ENCODE results near the gene CAPRIN1. TPM values are rescaled to one million over a fixed set of nuclear protein-coding genes. Genes with fewer than 3 reads are reported as not detected.

The CAPRIN1 gene
- total RNA-seq, 1 donor = 225 TPM

DNA sequence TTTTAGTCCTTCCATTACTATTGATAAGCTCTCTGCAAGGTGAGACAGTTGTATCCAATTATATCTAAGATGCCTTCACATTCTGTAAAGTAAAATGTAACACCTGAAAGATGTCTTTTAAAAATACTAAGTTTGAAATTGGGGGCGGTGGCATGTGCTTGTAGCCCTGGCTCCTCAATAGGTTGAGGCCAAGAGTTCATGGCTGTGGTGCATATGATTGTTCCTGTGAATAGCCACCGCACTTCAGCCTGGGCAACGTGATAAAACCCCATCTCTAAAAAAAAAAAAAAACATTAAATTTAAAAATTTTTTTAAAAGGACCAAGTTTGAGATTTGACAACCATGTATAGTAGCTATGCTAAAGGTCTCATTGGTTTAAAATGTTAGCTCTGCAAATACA is 20.5 kb downstream of the CAPRIN1 start:
- H3K36me3 ChIP-seq (ENCODE audit: insufficient read depth, low read length) = peaks cover 56% of the 10 kb centered on the region
- no peak for DNase-seq (ENCODE audit: insufficient read length, low spot score, missing footprints)
- peaks cover 86% of the 10 kb centered on the region for H4K20me1 ChIP-seq (ENCODE audit: insufficient read depth, low read length)
- H3K4me3 ChIP-seq (ENCODE audit: insufficient read depth, low read length) = no peak overlapping the region
- TF ChIP-seq, protein P1, sequence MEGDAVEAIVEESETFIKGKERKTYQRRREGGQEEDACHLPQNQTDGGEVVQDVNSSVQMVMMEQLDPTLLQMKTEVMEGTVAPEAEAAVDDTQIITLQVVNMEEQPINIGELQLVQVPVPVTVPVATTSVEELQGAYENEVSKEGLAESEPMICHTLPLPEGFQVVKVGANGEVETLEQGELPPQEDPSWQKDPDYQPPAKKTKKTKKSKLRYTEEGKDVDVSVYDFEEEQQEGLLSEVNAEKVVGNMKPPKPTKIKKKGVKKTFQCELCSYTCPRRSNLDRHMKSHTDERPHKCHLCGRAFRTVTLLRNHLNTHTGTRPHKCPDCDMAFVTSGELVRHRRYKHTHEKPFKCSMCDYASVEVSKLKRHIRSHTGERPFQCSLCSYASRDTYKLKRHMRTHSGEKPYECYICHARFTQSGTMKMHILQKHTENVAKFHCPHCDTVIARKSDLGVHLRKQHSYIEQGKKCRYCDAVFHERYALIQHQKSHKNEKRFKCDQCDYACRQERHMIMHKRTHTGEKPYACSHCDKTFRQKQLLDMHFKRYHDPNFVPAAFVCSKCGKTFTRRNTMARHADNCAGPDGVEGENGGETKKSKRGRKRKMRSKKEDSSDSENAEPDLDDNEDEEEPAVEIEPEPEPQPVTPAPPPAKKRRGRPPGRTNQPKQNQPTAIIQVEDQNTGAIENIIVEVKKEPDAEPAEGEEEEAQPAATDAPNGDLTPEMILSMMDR (IDR thresholded peaks at IDR 0.05; ENCODE audit: extremely low read depth, low read depth, low read length) = no peak
- no peak overlapping the region for H2AFZ ChIP-seq (ENCODE audit: low read length)
- no peak overlapping the region for H3K4me2 ChIP-seq (ENCODE audit: insufficient read depth, low read length)
- no peak overlapping the region for H3K27ac ChIP-seq (ENCODE audit: low read depth, low read length)
- H3K9me3 ChIP-seq (ENCODE audit: low read depth, low read length) = no peaks in the 10 kb centered on the region
- H3K4me1 ChIP-seq (ENCODE audit: insufficient read depth, low read length) = peaks cover 36% of the 10 kb centered on the region
- H3K27me3 ChIP-seq (ENCODE audit: insufficient read depth, low read length) = no peaks in the 10 kb centered on the region
- H3K79me2 ChIP-seq (ENCODE audit: insufficient read depth, low read length) = peaks cover 87% of the 10 kb centered on the region

DNA sequence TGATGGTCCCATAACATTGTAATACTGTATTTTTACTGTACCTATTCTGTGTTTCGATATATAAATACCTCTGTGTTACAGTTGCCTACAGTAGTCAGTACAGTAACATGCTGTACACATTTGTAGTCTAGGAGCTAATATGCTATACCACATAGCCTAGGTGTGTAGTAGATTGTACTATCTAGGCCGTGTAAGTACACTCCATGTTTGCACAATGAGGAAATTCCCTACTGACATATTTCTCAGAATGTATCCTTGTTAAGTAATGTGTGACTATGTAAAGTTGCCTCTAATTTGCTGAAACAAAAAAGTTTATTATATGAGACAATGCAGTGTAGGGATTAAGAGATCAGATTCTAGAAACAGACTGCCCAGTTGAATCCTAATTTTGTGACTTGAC is 21.3 kb downstream of the CAPRIN1 start:
- peaks cover 84% of the 10 kb centered on the region for H4K20me1 ChIP-seq (ENCODE audit: insufficient read depth, low read length)
- peaks cover 87% of the 10 kb centered on the region for H3K79me2 ChIP-seq (ENCODE audit: insufficient read depth, low read length)
- peaks cover 60% of the 10 kb centered on the region for H3K36me3 ChIP-seq (ENCODE audit: insufficient read depth, low read length)
- no peak overlapping the region for H3K27ac ChIP-seq (ENCODE audit: low read depth, low read length)
- H2AFZ ChIP-seq (ENCODE audit: low read length) = no peak overlapping the region
- no peaks in the 10 kb centered on the region for H3K9me3 ChIP-seq (ENCODE audit: low read depth, low read length)
- H3K4me2 ChIP-seq (ENCODE audit: insufficient read depth, low read length) = no peak overlapping the region
- TF ChIP-seq, protein P1 (IDR thresholded peaks at IDR 0.05; ENCODE audit: extremely low read depth, low read depth, low read length) = no peak
- H3K4me3 ChIP-seq (ENCODE audit: insufficient read depth, low read length) = no peak overlapping the region
- peaks cover 31% of the 10 kb centered on the region for H3K4me1 ChIP-seq (ENCODE audit: insufficient read depth, low read length)
- no peaks in the 10 kb centered on the region for H3K27me3 ChIP-seq (ENCODE audit: insufficient read depth, low read length)
- no peak for DNase-seq (ENCODE audit: insufficient read length, low spot score, missing footprints)

DNA sequence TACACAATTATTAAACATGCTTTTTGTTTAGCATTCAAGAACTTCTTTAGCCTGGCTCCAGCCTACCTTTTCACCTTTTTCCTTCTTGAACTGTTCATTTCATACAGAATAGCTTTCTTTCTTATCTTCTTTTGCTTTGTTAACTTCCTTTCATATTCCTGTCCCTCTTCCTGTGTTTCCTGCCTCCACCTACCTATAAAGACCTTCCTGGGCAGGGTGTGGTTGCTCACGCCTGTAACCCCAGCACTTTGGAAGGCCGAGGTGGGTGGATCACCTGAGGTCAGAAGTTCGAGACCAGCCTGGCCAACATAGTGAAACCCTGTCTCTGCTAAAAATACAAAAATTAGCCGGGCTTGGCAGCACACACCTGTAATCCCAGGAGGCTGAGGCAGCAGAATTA is 22.9 kb downstream of the CAPRIN1 start:
- DNase-seq (ENCODE audit: insufficient read length, low spot score, missing footprints) = no peak
- peaks cover 75% of the 10 kb centered on the region for H3K36me3 ChIP-seq (ENCODE audit: insufficient read depth, low read length)
- H3K9me3 ChIP-seq (ENCODE audit: low read depth, low read length) = no peaks in the 10 kb centered on the region
- H3K4me1 ChIP-seq (ENCODE audit: insufficient read depth, low read length) = peaks cover 24% of the 10 kb centered on the region
- H3K4me2 ChIP-seq (ENCODE audit: insufficient read depth, low read length) = peak overlapping the region; percentile 30
- H2AFZ ChIP-seq (ENCODE audit: low read length) = no peak overlapping the region
- peaks cover 87% of the 10 kb centered on the region for H3K79me2 ChIP-seq (ENCODE audit: insufficient read depth, low read length)
- no peak overlapping the region for H3K4me3 ChIP-seq (ENCODE audit: insufficient read depth, low read length)
- no peaks in the 10 kb centered on the region for H3K27me3 ChIP-seq (ENCODE audit: insufficient read depth, low read length)
- no peak overlapping the region for H3K27ac ChIP-seq (ENCODE audit: low read depth, low read length)
- TF ChIP-seq, protein P1 (IDR thresholded peaks at IDR 0.05; ENCODE audit: extremely low read depth, low read depth, low read length) = no peak
- peaks cover 78% of the 10 kb centered on the region for H4K20me1 ChIP-seq (ENCODE audit: insufficient read depth, low read length)

DNA sequence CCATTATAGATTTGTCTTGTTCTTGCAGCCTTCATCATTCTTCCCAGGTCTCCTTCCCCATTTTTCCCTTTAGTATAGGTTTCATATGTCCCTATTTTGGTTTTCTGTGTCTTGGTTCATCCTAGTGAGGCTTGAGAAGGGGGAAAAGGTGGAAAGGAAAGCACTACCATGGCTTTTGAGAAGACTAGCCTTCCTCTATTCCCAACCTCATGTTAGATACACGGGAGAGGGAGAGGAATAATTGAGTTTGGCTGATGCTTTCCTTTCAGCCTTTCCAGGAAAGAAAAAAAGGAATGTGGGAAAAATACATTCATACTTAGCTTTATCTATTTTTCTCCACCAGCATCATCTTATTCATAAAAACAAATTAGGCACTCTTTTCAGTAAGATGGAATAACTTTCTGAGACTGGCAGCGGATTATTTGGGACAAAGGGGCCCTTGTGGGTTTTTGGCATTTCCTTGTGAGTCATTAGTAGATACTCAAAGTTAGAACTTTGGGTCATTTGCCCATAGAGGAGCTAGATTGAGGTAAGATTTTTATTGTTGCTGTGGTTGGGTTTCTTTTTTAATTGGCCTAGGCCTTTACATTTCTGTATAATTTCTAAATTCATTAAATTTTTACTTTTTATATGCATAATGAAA is 23.8 kb downstream of the CAPRIN1 start:
- Histone ChIP-seq H4K20me1 (ENCODE audit: insufficient read depth, low read length) (peaks cover 73% of the 10 kb centered on the region), H3K36me3 (ENCODE audit: insufficient read depth, low read length) (peaks cover 81% of the 10 kb centered on the region), H3K27me3 (ENCODE audit: insufficient read depth, low read length) (no peaks in the 10 kb centered on the region), H3K4me3 (ENCODE audit: insufficient read depth, low read length) (no peak overlapping the region), H2AFZ (ENCODE audit: low read length) (no peak overlapping the region), H3K9me3 (ENCODE audit: low read depth, low read length) (no peaks in the 10 kb centered on the region), H3K4me2 (ENCODE audit: insufficient read depth, low read length) (peak overlapping the region; percentile 30), H3K4me1 (ENCODE audit: insufficient read depth, low read length) (peaks cover 24% of the 10 kb centered on the region), H3K79me2 (ENCODE audit: insufficient read depth, low read length) (peaks cover 84% of the 10 kb centered on the region), H3K27ac (ENCODE audit: low read depth, low read length) (peak overlapping the region; percentile 40)
- TF ChIP-seq, protein P1 (IDR thresholded peaks at IDR 0.05; ENCODE audit: extremely low read depth, low read depth, low read length) = no peak
- peak; percentile 85 for DNase-seq (ENCODE audit: insufficient read length, low spot score, missing footprints)
